Endothelial cell of umbilical vein (primary cell): ENCODE data around the gene SMIM12.

ENCODE experiments used
- EZH2 ChIP-seq: IDR thresholded peaks from 2 replicates; pipeline ENCODE4 v1.6.1; 2012; ENCODE audit warnings: borderline replicate concordance, low read depth, mild to moderate bottlenecking, moderate library complexity, low read length, inconsistent platforms; ENCODE audit not compliant: severe bottlenecking
- POLR2A ChIP-seq: IDR thresholded peaks from 2 replicates; pipeline ENCODE4 v1.6.1; 2012; ENCODE audit warnings: low read depth, mild to moderate bottlenecking, control low read depth, low read length
- TF ChIP-seq, protein P1 (sequence below), 2 donors: IDR thresholded peaks; 1 replicate in 1 of 2; 2 replicates in 1 of 2; pipeline ENCODE4 v1.5.1; 2011; ENCODE audit warnings: low read length in 2 of 2, mild to moderate bottlenecking in 2 of 2, moderate library complexity in 2 of 2, control low read depth in 1 of 2, inconsistent platforms in 1 of 2, low read depth in 1 of 2; ENCODE audit not compliant: insufficient read depth in 1 of 2; ENCODE audit errors: extremely low read depth in 1 of 2

DNA sequence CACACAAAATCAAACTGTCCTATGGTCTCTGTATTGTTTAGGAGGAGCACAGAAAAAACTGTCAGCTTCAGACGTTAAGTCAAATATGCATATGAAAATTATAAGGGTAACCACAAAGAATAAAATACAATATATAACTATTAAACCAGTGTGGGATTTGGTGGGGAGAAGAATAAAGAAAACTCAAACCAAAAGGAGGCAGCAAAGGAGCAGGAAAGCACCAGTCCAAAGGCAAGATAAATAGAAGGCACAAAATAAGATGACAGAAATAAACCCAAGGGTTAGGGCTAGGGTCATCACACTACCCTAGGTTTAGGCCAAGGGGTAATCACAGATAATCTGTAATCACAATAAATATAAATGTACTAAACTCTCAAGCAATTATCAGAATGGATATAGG is 37.1 kb upstream of the SMIM12 start:
- TF ChIP-seq, protein P1, sequence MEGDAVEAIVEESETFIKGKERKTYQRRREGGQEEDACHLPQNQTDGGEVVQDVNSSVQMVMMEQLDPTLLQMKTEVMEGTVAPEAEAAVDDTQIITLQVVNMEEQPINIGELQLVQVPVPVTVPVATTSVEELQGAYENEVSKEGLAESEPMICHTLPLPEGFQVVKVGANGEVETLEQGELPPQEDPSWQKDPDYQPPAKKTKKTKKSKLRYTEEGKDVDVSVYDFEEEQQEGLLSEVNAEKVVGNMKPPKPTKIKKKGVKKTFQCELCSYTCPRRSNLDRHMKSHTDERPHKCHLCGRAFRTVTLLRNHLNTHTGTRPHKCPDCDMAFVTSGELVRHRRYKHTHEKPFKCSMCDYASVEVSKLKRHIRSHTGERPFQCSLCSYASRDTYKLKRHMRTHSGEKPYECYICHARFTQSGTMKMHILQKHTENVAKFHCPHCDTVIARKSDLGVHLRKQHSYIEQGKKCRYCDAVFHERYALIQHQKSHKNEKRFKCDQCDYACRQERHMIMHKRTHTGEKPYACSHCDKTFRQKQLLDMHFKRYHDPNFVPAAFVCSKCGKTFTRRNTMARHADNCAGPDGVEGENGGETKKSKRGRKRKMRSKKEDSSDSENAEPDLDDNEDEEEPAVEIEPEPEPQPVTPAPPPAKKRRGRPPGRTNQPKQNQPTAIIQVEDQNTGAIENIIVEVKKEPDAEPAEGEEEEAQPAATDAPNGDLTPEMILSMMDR (IDR thresholded peaks at IDR 0.05; ENCODE audit: extremely low read depth in 1 of 2, insufficient read depth in 1 of 2, low read depth in 1 of 2, low read length in 2 of 2), result no peak
- TF ChIP-seq EZH2, result no peak
- TF ChIP-seq POLR2A, result no peak
